ENCODE measurements around the gene GALNT6.

GALNT6 gene

GRCh38 chr12:51389302-51389999 is 1.8 kb downstream of the GALNT6 start:
- DNase-seq: no peak
- in situ Hi-C loops (cut with HindIII; ENCODE audit: low pct_ligation_motif_present, low pct_unique_long_range_greater_than_20kb, low sequenced_read_pairs): no loop called here

- DNase-seq: no peak
- in situ Hi-C loops (cut with HindIII; ENCODE audit: low pct_ligation_motif_present, low pct_unique_long_range_greater_than_20kb, low sequenced_read_pairs): no loop called here
Observed at GRCh38 chr12:51388846-51389245, 2.4 kb downstream of the GALNT6 start.

GRCh38 chr12:51388069-51388799 is 3.0 kb downstream of the GALNT6 start:
- no peak for DNase-seq
- in situ Hi-C loops (cut with HindIII; ENCODE audit: low pct_ligation_motif_present, low pct_unique_long_range_greater_than_20kb, low sequenced_read_pairs): no loop called here

GRCh38 chr12:51386351-51386750 is 4.9 kb downstream of the GALNT6 start:
- no peak for DNase-seq
- in situ Hi-C loops (cut with HindIII; ENCODE audit: low pct_ligation_motif_present, low pct_unique_long_range_greater_than_20kb, low sequenced_read_pairs): no loop called here

GRCh38 chr12:51383269-51383905 is 7.8 kb downstream of the GALNT6 start:
- in situ Hi-C loops (cut with HindIII; ENCODE audit: low pct_ligation_motif_present, low pct_unique_long_range_greater_than_20kb, low sequenced_read_pairs): no loop called here
- DNase-seq: no peak

GRCh38 chr12:51382173-51382572 is 9.0 kb downstream of the GALNT6 start:
- in situ Hi-C loops (cut with HindIII; ENCODE audit: low pct_ligation_motif_present, low pct_unique_long_range_greater_than_20kb, low sequenced_read_pairs): no loop called here
- DNase-seq: no peak

GRCh38 chr12:51381226-51382079 is 9.8 kb downstream of the GALNT6 start:
- DNase-seq: no peak
- in situ Hi-C loops (cut with HindIII; ENCODE audit: low pct_ligation_motif_present, low pct_unique_long_range_greater_than_20kb, low sequenced_read_pairs): no loop called here

GRCh38 chr12:51379571-51379970 is 11.6 kb downstream of the GALNT6 start:
- in situ Hi-C loops (cut with HindIII; ENCODE audit: low pct_ligation_motif_present, low pct_unique_long_range_greater_than_20kb, low sequenced_read_pairs): no loop called here
- no peak for DNase-seq

- DNase-seq: no peak
- in situ Hi-C loops (cut with HindIII; ENCODE audit: low pct_ligation_motif_present, low pct_unique_long_range_greater_than_20kb, low sequenced_read_pairs): no loop called here
Observed at GRCh38 chr12:51378749-51379148, 12.5 kb downstream of the GALNT6 start.

GRCh38 chr12:51377099-51377984 is 13.9 kb downstream of the GALNT6 start:
- no peak for DNase-seq
- in situ Hi-C loops (cut with HindIII; ENCODE audit: low pct_ligation_motif_present, low pct_unique_long_range_greater_than_20kb, low sequenced_read_pairs): no loop called here

GRCh38 chr12:51374856-51375255 is 16.4 kb downstream of the GALNT6 start:
- DNase-seq: no peak
- in situ Hi-C loops (cut with HindIII; ENCODE audit: low pct_ligation_motif_present, low pct_unique_long_range_greater_than_20kb, low sequenced_read_pairs): no loop called here

- in situ Hi-C loops (cut with HindIII; ENCODE audit: low pct_ligation_motif_present, low pct_unique_long_range_greater_than_20kb, low sequenced_read_pairs): no loop called here
- DNase-seq: no peak
Observed at GRCh38 chr12:51374361-51374760, 16.8 kb downstream of the GALNT6 start.

- in situ Hi-C loops (cut with HindIII; ENCODE audit: low pct_ligation_motif_present, low pct_unique_long_range_greater_than_20kb, low sequenced_read_pairs): no loop called here
- no peak for DNase-seq
Observed at GRCh38 chr12:51373187-51373586, 18.0 kb downstream of the GALNT6 start.

GRCh38 chr12:51372021-51372420 is 19.2 kb downstream of the GALNT6 start:
- DNase-seq: peak; percentile 19
- in situ Hi-C loops (cut with HindIII; ENCODE audit: low pct_ligation_motif_present, low pct_unique_long_range_greater_than_20kb, low sequenced_read_pairs): no loop called here

GRCh38 chr12:51371295-51371953 is 19.8 kb downstream of the GALNT6 start:
- in situ Hi-C loops (cut with HindIII; ENCODE audit: low pct_ligation_motif_present, low pct_unique_long_range_greater_than_20kb, low sequenced_read_pairs): no loop called here
- peak; percentile 99 for DNase-seq

- in situ Hi-C loops (cut with HindIII; ENCODE audit: low pct_ligation_motif_present, low pct_unique_long_range_greater_than_20kb, low sequenced_read_pairs): no loop called here
- no peak for DNase-seq
Observed at GRCh38 chr12:51370667-51371066, 20.5 kb downstream of the GALNT6 start.

- in situ Hi-C loops (cut with HindIII; ENCODE audit: low pct_ligation_motif_present, low pct_unique_long_range_greater_than_20kb, low sequenced_read_pairs): no loop called here
- no peak for DNase-seq
Observed at GRCh38 chr12:51369581-51369980, 21.6 kb downstream of the GALNT6 start.
